ENCODE results near the gene ABHD12.
"Not testable (repeated sequence)": the region's sequence is repeated elsewhere in the genome, so short reads cannot be mapped to it uniquely, and the experiment has no call there.

The ABHD12 gene

GRCh38 chr20:25321991-25322390 lies 68.6 kb downstream of the ABHD12 start:
- no peak for DNase-seq (ENCODE audit: low read depth in 2 of 2)

GRCh38 chr20:25321262-25321831 lies 69.3 kb downstream of the ABHD12 start:
- DNase-seq (ENCODE audit: low read depth in 2 of 2): no peak

- no peak for DNase-seq (ENCODE audit: low read depth in 2 of 2)
Measured at GRCh38 chr20:25320035-25320800, 70.4 kb downstream of the ABHD12 start.

GRCh38 chr20:25319241-25320034 lies 71.2 kb downstream of the ABHD12 start:
- DNase-seq (ENCODE audit: low read depth in 2 of 2): no peak

- DNase-seq (ENCODE audit: low read depth in 2 of 2): no peak
Measured at GRCh38 chr20:25318471-25319240, 72.0 kb downstream of the ABHD12 start.

- DNase-seq (ENCODE audit: low read depth in 2 of 2): no peak
Measured at GRCh38 chr20:25317351-25318075, 73.1 kb downstream of the ABHD12 start.

- no peak for DNase-seq (ENCODE audit: low read depth in 2 of 2)
Measured at GRCh38 chr20:25316506-25317190, 74.0 kb downstream of the ABHD12 start.

GRCh38 chr20:25315418-25316210 lies 75.0 kb downstream of the ABHD12 start:
- DNase-seq (ENCODE audit: low read depth in 2 of 2): no peak

- no peak for DNase-seq (ENCODE audit: low read depth in 2 of 2)
Measured at GRCh38 chr20:25314497-25315417, 75.9 kb downstream of the ABHD12 start.

GRCh38 chr20:25313593-25313992 lies 77.0 kb downstream of the ABHD12 start:
- no peak for DNase-seq (ENCODE audit: low read depth in 2 of 2)

GRCh38 chr20:25312716-25313115 lies 77.9 kb downstream of the ABHD12 start:
- DNase-seq (ENCODE audit: low read depth in 2 of 2): not testable (repeated sequence)

- DNase-seq (ENCODE audit: low read depth in 2 of 2): peak; percentile 67 to 68
Measured at GRCh38 chr20:25310921-25311728, 79.5 kb downstream of the ABHD12 start.

GRCh38 chr20:25310268-25310920 lies 80.2 kb downstream of the ABHD12 start:
- DNase-seq (ENCODE audit: low read depth in 2 of 2): peak; percentile 35 to 50

- no peak for DNase-seq (ENCODE audit: low read depth in 2 of 2)
Measured at GRCh38 chr20:25309395-25310267, 81.0 kb downstream of the ABHD12 start.

GRCh38 chr20:25308671-25309394 lies 81.8 kb downstream of the ABHD12 start:
- DNase-seq (ENCODE audit: low read depth in 2 of 2): no peak

GRCh38 chr20:25308083-25308491 lies 82.5 kb downstream of the ABHD12 start:
- DNase-seq (ENCODE audit: low read depth in 2 of 2): no peak

All from fibroblast of skin of left quadriceps (primary cell).